ENCODE data around the gene SAMHD1. TPM values are rescaled to one million over a fixed set of nuclear protein-coding genes. Genes with fewer than 3 reads are reported as not detected.

SAMHD1 gene
- total RNA-seq, 4 donors from 2014 or later, result 76.8 to 172 (median 104) TPM

DNA sequence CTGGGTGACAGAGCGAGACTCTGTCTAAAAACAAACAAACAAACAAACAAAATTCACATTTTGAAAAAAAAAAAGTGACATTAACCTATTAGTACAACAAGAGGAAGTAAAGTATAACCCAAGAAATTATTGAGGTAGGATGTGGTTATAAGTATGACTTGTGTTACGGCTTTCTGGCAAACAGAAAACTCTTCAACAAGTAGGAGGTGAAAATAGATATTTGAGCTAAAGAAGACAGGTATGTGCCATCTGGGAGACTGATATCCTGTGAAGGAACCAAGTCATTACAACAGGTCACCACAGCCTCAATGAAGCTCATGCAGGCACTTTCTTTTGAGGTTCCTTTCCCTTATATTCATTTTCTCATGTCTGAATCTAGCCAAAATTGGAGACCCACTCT, 46.8 kb downstream of the SAMHD1 start:
- intact Hi-C loops (cut with DNase I; ENCODE audit: low total_unique reads), result no loop called here
- Histone ChIP-seq H3K4me1 (no peaks in the 10 kb centered on the region), H3K27me3 (no peaks in the 10 kb centered on the region), H3K9me3 (no peaks in the 10 kb centered on the region), H3K4me3 (no peak overlapping the region), H3K36me3 (no peaks in the 10 kb centered on the region), H3K27ac (no peak overlapping the region)
- no peak for TF ChIP-seq POLR2A (IDR thresholded peaks at IDR 0.05)
- TF ChIP-seq, protein P1, sequence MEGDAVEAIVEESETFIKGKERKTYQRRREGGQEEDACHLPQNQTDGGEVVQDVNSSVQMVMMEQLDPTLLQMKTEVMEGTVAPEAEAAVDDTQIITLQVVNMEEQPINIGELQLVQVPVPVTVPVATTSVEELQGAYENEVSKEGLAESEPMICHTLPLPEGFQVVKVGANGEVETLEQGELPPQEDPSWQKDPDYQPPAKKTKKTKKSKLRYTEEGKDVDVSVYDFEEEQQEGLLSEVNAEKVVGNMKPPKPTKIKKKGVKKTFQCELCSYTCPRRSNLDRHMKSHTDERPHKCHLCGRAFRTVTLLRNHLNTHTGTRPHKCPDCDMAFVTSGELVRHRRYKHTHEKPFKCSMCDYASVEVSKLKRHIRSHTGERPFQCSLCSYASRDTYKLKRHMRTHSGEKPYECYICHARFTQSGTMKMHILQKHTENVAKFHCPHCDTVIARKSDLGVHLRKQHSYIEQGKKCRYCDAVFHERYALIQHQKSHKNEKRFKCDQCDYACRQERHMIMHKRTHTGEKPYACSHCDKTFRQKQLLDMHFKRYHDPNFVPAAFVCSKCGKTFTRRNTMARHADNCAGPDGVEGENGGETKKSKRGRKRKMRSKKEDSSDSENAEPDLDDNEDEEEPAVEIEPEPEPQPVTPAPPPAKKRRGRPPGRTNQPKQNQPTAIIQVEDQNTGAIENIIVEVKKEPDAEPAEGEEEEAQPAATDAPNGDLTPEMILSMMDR (IDR thresholded peaks at IDR 0.05), result no peak
- no peak for DNase-seq

DNA sequence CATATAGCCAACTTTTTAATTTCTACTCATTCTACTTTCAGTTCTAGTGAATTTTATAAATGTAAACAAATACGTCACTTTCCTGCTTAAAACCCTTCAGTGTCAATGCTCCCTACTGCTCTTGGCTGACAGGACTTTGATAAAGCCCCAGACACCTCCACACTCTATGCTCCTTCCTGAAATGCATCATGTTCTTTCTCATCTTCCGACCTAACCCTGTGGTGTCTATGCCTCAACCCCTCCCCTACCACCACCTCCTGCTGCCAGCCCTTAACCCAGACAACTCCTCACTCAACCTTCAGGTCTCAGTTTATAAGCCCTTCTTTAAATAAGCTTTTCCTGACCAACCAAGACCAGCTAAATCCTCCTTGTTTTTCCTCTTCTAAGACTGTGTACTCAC, 56.5 kb downstream of the SAMHD1 start:
- intact Hi-C loops (cut with DNase I; ENCODE audit: low total_unique reads), result no loop called here
- no peak overlapping the region for H3K27ac ChIP-seq
- no peaks in the 10 kb centered on the region for H3K9me3 ChIP-seq
- H3K36me3 ChIP-seq, result no peaks in the 10 kb centered on the region
- DNase-seq, result no peak
- H3K4me3 ChIP-seq, result no peak overlapping the region
- H3K27me3 ChIP-seq, result no peaks in the 10 kb centered on the region
- no peaks in the 10 kb centered on the region for H3K4me1 ChIP-seq
- TF ChIP-seq, protein P1 (IDR thresholded peaks at IDR 0.05), result no peak
- no peak for TF ChIP-seq POLR2A (IDR thresholded peaks at IDR 0.05)

DNA sequence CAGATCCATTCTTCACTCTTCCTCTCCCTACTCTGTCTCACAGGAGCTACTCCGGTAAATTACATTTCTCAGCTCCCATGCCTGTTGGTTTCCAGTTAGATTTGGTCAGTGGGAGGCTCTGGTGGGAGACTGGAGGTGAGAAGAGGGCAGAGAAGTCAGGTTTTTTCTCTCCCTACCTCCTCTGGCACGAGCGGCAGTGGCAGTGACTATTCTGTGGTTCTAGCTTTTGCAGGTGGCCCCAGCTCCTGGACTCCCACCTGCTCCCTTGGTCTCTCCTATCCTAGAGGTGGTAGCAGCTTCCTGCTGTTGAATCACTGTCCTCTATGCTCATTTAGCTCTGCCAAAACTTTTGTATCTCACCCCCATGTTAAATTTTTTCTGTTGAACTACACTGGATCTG, 57.7 kb downstream of the SAMHD1 start:
- intact Hi-C loops (cut with DNase I; ENCODE audit: low total_unique reads), result no loop called here
- no peak overlapping the region for H3K4me3 ChIP-seq
- no peaks in the 10 kb centered on the region for H3K9me3 ChIP-seq
- H3K27ac ChIP-seq, result no peak overlapping the region
- TF ChIP-seq, protein P1 (IDR thresholded peaks at IDR 0.05), result no peak
- no peak for TF ChIP-seq POLR2A (IDR thresholded peaks at IDR 0.05)
- no peak for DNase-seq
- no peaks in the 10 kb centered on the region for H3K27me3 ChIP-seq
- no peaks in the 10 kb centered on the region for H3K4me1 ChIP-seq
- H3K36me3 ChIP-seq, result no peaks in the 10 kb centered on the region

DNA sequence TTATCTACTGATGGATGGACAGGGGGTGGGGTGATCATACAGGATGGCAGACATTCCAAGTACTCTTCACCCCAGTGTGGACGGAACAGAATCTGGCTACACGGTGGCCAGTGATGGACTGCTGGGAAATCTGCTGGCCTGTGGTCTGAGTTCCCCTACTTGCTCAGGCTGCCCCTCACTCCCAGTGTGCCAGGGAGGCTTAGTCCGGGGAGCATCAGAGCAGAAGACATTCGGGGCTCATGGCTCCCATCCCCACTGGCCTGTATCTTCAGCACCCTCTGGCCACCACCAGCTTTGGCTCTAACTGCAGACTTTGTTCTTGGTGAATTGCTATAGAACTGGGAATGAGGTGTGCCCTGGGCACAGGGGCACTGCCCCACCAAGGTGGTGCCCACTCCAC, 60.3 kb downstream of the SAMHD1 start:
- no peak overlapping the region for H3K4me3 ChIP-seq
- intact Hi-C loops (cut with DNase I; ENCODE audit: low total_unique reads), result no loop called here
- no peaks in the 10 kb centered on the region for H3K36me3 ChIP-seq
- no peaks in the 10 kb centered on the region for H3K9me3 ChIP-seq
- H3K27me3 ChIP-seq, result no peaks in the 10 kb centered on the region
- TF ChIP-seq POLR2A (IDR thresholded peaks at IDR 0.05), result no peak
- TF ChIP-seq, protein P1 (IDR thresholded peaks at IDR 0.05), result no peak
- no peaks in the 10 kb centered on the region for H3K4me1 ChIP-seq
- no peak overlapping the region for H3K27ac ChIP-seq
- no peak for DNase-seq

DNA sequence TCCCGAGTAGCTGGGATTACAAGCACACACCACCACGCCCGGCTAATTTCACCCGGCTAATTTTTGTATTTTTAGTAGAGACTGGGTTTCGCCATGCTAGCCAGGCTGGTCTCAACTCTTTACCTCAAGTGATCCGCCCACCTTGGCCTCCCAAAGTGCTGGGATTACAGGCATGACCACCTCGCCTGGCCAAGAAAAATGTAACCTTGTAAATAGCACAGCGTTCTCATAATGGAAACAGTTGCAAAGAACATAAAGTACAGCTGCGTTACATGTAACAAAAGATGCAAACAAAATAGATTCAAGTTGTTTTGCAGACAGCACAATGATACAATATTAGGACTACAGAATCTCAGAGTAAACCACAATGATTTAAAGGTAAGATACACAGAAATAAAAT, 60.9 kb downstream of the SAMHD1 start:
- no peaks in the 10 kb centered on the region for H3K27me3 ChIP-seq
- H3K27ac ChIP-seq, result no peak overlapping the region
- H3K4me1 ChIP-seq, result no peaks in the 10 kb centered on the region
- no peaks in the 10 kb centered on the region for H3K9me3 ChIP-seq
- H3K36me3 ChIP-seq, result no peaks in the 10 kb centered on the region
- intact Hi-C loops (cut with DNase I; ENCODE audit: low total_unique reads), result no loop called here
- no peak overlapping the region for H3K4me3 ChIP-seq
- no peak for TF ChIP-seq POLR2A (IDR thresholded peaks at IDR 0.05)
- TF ChIP-seq, protein P1 (IDR thresholded peaks at IDR 0.05), result no peak
- DNase-seq, result no peak

Data from uterus (tissue), 4 donors.